ENCODE data around the gene SUSD1. TPM values are rescaled to one million over a fixed set of nuclear protein-coding genes. Genes with fewer than 3 reads are reported as not detected.

The SUSD1 gene
- total RNA-seq, 2 donors from 2014 or later = 6.2 to 10.6 TPM

DNA sequence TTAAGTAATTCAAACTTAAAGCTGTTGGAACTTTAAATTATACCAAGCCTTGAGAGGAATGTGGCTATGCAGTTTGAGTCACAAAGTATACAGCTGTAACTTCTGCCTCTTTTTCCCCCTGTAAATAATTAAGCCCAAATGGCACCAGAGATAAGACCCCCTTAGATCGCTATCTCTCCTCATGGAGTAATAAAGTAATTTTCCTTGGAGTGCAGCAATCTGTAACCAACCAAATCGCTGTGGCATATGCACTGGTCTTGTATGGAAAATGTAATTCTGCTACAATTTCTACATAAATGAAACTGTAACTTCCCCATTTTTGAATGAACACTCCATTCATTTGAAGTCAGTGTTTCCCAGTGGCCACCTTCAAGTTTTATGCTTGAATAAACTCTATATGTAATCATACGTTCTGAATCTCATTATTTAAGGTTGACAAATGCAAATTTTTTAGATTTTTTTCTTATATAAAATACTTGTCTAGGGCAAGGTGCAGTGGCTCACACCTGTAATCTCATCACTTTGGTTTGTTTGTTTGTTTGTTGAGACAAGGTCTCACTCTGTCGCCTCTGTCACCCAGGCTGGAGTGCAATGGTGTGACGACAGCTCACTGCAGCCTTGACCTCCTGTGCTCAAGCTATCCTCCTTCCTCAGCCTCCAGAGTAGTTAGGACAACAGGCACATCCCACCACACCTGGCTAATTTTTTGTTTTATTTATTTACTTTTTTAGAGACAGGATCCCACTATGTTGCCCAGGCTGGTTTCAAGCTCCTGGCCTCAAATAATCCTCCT is 12.3 kb downstream of the SUSD1 start:
- TF ChIP-seq, protein P1, sequence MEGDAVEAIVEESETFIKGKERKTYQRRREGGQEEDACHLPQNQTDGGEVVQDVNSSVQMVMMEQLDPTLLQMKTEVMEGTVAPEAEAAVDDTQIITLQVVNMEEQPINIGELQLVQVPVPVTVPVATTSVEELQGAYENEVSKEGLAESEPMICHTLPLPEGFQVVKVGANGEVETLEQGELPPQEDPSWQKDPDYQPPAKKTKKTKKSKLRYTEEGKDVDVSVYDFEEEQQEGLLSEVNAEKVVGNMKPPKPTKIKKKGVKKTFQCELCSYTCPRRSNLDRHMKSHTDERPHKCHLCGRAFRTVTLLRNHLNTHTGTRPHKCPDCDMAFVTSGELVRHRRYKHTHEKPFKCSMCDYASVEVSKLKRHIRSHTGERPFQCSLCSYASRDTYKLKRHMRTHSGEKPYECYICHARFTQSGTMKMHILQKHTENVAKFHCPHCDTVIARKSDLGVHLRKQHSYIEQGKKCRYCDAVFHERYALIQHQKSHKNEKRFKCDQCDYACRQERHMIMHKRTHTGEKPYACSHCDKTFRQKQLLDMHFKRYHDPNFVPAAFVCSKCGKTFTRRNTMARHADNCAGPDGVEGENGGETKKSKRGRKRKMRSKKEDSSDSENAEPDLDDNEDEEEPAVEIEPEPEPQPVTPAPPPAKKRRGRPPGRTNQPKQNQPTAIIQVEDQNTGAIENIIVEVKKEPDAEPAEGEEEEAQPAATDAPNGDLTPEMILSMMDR (IDR thresholded peaks at IDR 0.05) = no peak
- H3K4me3 ChIP-seq = no peak overlapping the region
- H3K36me3 ChIP-seq = no peaks in the 10 kb centered on the region
- DNase-seq (ENCODE audit: low spot score) = no peak
- H3K27ac ChIP-seq = no peak overlapping the region
- H3K4me1 ChIP-seq = peaks cover 0 to 11% of the 10 kb centered on the region in 2 donors
- H3K27me3 ChIP-seq = no peaks in the 10 kb centered on the region
- no peaks in the 10 kb centered on the region for H3K9me3 ChIP-seq

DNA sequence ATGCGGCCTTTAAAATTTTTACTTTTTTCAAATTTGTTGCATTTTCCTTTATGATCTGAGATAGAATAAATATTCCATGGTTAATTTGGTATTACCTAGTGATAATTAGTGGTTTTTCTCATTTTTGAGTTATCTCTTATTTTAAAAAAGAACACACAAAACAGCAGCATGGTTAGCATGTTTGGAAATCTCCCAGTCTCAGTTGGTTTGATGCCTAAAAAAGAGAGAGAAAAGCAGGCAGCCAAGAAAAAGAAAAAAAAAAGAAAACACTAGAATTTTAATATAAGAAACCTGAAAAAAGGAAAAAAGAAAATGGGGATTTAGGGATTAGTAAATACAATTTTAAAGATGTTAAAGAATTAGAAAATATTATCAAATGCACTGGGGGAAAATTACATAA is 15.3 kb downstream of the SUSD1 start:
- Histone ChIP-seq H3K27me3 (no peaks in the 10 kb centered on the region), H3K36me3 (no peaks in the 10 kb centered on the region), H3K9me3 (no peaks in the 10 kb centered on the region), H3K4me1 (no peaks in the 10 kb centered on the region), H3K27ac (no peak overlapping the region), H3K4me3 (no peak overlapping the region)
- TF ChIP-seq, protein P1 (IDR thresholded peaks at IDR 0.05) = no peak
- DNase-seq (ENCODE audit: low spot score) = no peak

DNA sequence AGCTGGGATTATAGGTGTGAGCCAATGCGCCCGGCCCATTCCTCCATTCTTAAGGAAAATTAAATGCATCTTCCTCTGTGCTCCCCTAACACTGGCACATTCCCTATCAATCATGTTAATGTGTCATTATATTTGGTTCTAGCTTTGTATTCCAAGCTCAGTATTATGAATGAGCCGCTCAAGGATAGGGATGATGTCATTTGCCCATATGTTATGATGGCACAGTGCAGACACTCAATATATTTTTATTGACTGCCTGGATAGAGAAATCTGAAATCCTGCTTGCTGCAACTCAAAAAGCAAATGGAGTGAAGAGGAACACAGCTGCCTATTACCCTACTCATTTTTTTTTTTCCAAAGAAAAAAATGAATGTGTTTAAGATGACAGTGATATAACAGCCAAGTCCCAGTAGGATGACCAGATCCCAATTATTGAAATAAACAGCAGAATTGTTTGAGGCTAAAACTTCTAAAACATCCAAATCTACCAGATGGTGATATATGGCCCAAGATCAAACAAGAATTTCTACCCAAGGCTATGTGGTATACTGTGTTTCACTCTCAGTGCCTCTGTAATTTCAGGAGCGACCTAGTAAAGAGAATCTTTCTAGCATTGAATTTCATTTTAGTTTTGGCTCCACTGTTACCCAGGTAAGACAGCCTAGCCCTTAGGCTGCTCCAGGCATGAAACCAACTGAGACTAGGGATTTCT is 16.3 kb downstream of the SUSD1 start:
- DNase-seq (ENCODE audit: low spot score) = no peak
- H3K27me3 ChIP-seq = no peaks in the 10 kb centered on the region
- H3K4me1 ChIP-seq = no peaks in the 10 kb centered on the region
- no peak overlapping the region for H3K4me3 ChIP-seq
- H3K36me3 ChIP-seq = no peaks in the 10 kb centered on the region
- TF ChIP-seq, protein P1 (IDR thresholded peaks at IDR 0.05) = no peak
- H3K27ac ChIP-seq = no peak overlapping the region
- no peaks in the 10 kb centered on the region for H3K9me3 ChIP-seq

DNA sequence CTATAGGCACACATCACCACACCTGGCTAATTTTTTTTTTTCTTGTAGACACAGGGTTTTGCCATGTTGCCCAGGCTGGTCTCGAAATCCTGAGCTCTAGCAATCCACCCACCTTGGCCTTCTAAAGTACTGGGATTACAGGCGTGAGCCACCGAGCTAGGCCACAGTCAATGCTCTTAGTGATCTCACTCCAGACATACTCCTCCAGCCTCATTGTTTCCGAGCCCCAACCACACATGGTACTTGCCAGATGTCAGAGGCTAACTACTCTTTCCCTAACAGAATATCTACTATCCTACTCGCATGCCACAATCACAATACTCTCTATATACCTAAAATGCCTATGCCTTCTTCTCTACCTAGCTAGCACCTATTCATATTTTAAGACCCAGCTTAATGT is 17.1 kb downstream of the SUSD1 start:
- Histone ChIP-seq H3K4me1 (no peaks in the 10 kb centered on the region), H3K9me3 (no peaks in the 10 kb centered on the region), H3K27me3 (no peaks in the 10 kb centered on the region), H3K27ac (no peak overlapping the region), H3K36me3 (no peaks in the 10 kb centered on the region), H3K4me3 (no peak overlapping the region)
- TF ChIP-seq, protein P1 (IDR thresholded peaks at IDR 0.05) = no peak
- no peak for DNase-seq (ENCODE audit: low spot score)

DNA sequence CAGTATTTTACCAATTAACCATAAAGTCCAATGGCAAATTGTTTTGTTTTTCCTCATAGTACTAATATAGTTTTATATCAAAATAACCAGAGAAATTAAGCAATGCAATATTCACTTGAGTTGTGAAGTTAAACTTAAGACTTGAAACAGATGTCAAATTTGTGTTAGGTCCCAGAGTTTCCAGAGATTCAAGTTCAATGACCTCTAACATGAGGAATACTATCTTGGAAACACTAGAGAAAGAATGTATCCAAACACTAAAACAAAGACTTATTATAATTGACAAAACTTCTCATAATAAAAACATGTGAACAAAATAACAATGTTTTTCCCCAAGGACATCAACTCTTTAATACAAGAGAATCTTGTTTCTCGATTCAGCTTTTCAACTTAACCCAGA is 18.0 kb downstream of the SUSD1 start:
- TF ChIP-seq, protein P1 (IDR thresholded peaks at IDR 0.05) = no peak
- Histone ChIP-seq H3K27me3 (no peaks in the 10 kb centered on the region), H3K4me3 (no peak overlapping the region), H3K36me3 (no peaks in the 10 kb centered on the region), H3K9me3 (no peaks in the 10 kb centered on the region), H3K27ac (no peak overlapping the region), H3K4me1 (no peaks in the 10 kb centered on the region)
- DNase-seq (ENCODE audit: low spot score) = no peak

Data from right atrium auricular region (tissue), 2 donors.